ENCODE results near the gene GPX5. TPM values are rescaled to one million over a fixed set of nuclear protein-coding genes. Genes with fewer than 3 reads are reported as not detected.

Gene GPX5
- total RNA-seq, 4 donors from 2014 or later: not detected

DNA sequence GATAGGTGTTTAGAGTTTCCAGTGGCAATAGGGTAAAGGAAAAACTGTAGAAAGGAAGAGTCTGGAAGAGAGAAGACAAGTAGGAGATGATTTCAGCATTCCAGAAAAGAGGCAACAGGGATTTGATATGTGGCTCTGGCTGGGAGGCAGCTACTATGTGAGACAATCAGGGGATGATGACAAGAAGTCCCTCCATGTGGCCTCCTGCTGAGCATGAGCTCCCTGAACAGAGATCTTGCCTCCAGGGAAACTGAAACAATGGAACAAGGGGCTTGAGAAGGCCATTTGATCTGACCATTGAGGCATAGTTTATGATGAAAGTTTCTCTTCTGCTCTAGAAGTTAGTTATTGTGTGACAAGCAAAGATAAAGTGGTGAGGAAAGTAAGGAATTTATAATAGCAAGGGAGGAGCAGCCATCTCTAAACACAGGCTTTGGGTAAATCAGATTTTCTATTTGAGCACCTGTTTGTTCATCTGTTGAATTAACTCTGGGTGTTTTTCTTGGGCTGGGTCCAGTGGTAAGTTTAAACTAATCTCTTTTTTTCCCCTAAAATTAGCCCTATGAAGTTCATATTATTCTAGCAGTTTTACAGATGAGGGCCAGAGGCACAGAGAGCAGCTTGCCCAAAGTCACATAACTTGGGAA, 3.0 kb upstream of the GPX5 start:
- TF ChIP-seq POLR2A (IDR thresholded peaks at IDR 0.05): no peak
- TF ChIP-seq CTCF (IDR thresholded peaks at IDR 0.05 in 4 of 5, conservative IDR thresholded peaks at IDR 0.05 in 1 of 5): no peak
- H3K9me3 ChIP-seq: no peaks in the 10 kb centered on the region
- no peaks in the 10 kb centered on the region for H3K4me1 ChIP-seq
- H3K27ac ChIP-seq: no peak overlapping the region
- no peak overlapping the region for H3K4me3 ChIP-seq
- H3K36me3 ChIP-seq: no peaks in the 10 kb centered on the region
- DNase-seq (no peak), ATAC-seq (no peak)
- no peaks in the 10 kb centered on the region for H3K27me3 ChIP-seq
- in situ Hi-C loops (cut with MboI; ENCODE audit: low sequenced_read_pairs in 4 of 4) (no loop called here), intact Hi-C loops (cut with DNase I; ENCODE audit: low total_unique reads) (no loop called here)

DNA sequence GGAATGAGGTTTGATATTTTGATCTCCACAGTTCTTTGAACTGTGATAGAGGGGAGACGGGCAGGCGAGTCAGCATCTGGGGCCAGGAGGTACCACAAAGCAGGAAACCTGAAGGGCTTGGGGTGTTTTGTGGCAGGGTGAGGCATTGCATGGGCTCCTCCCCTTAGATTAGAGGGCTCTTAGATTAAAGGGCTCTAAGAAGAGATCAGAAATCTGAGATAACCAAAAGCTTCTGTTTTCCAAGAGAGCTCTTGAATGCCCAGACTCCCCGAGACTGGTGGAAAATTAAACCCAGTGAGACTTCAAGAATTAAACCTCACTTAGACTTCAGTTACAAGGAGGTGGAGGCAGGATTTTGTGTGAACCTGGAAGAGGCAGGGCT, 2.4 kb upstream of the GPX5 start:
- no peak for ATAC-seq
- TF ChIP-seq POLR2A (IDR thresholded peaks at IDR 0.05) (no peak), CTCF (IDR thresholded peaks at IDR 0.05 in 4 of 5, conservative IDR thresholded peaks at IDR 0.05 in 1 of 5) (no peak)
- H3K4me1 ChIP-seq: no peaks in the 10 kb centered on the region
- no peaks in the 10 kb centered on the region for H3K9me3 ChIP-seq
- no peak for DNase-seq
- no peaks in the 10 kb centered on the region for H3K36me3 ChIP-seq
- no peaks in the 10 kb centered on the region for H3K27me3 ChIP-seq
- in situ Hi-C loops (cut with MboI; ENCODE audit: low sequenced_read_pairs in 4 of 4): no loop called here
- no peak overlapping the region for H3K27ac ChIP-seq
- intact Hi-C loops (cut with DNase I; ENCODE audit: low total_unique reads): no loop called here
- H3K4me3 ChIP-seq: no peak overlapping the region

DNA sequence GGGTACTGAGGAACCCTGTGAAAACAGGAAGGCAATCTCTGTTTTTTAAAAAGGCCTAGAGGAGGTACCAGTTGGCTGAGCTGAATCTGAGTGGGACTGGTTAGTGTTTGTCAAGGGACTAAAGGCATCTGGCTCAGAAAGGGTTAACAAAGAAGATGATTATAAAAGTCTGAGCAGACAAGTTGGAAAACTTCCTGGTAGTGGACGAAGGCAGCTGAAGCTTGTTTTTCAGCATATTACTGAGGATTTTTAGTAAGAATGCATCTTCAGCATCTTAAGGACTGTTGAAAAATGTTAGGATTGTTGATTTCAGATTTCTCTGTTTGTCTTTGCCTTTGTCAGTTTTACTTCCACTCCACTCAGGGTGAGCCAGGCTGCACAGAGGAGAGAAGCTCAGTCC, 5.1 kb downstream of the GPX5 start:
- DNase-seq (no peak), ATAC-seq (no peak)
- Histone ChIP-seq H3K27me3 (no peaks in the 10 kb centered on the region), H3K9me3 (no peaks in the 10 kb centered on the region), H3K4me3 (no peak overlapping the region), H3K27ac (no peak overlapping the region), H3K4me1 (no peaks in the 10 kb centered on the region), H3K36me3 (no peaks in the 10 kb centered on the region)
- intact Hi-C loops (cut with DNase I; ENCODE audit: low total_unique reads): no loop called here
- in situ Hi-C loops (cut with MboI; ENCODE audit: low sequenced_read_pairs in 4 of 4): no loop called here
- TF ChIP-seq CTCF (IDR thresholded peaks at IDR 0.05 in 4 of 5, conservative IDR thresholded peaks at IDR 0.05 in 1 of 5): no peak
- TF ChIP-seq POLR2A (IDR thresholded peaks at IDR 0.05): no peak

DNA sequence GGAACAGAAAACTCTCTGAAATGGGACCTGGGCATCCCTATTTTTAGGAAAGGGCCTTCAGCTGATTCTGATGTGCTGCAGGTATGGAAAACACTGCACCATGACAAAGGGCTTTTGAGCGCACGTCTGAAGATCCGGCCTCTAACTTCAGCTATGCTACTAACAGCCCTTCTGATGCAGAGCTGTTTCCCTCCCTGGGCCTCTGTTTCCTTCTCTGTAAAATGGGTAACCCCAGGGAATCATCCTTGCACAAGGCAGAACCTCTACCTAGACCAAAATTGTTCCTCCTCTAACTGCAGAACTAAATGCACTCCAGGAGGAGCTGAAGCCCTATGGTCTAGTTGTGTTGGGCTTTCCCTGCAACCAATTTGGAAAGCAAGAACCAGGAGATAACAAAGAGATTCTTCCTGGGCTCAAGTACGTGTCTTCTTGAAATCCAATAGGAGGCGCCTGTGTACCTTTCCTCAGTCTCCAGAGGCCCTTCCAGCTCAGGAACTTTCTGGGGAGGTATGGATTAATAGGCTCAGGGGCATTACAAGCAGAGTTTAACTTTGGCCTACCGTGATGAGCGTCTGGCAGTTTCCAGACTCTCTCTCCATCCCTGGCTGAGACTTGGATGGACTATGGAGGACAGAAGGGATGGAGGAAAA, 5.9 kb downstream of the GPX5 start:
- intact Hi-C loops (cut with DNase I; ENCODE audit: low total_unique reads): no loop called here
- H3K27me3 ChIP-seq: no peaks in the 10 kb centered on the region

More for the DNA sequence above, 5.9 kb downstream of the GPX5 start:
- no peak overlapping the region for H3K4me3 ChIP-seq
- TF ChIP-seq POLR2A (IDR thresholded peaks at IDR 0.05) (no peak), CTCF (IDR thresholded peaks at IDR 0.05 in 4 of 5, conservative IDR thresholded peaks at IDR 0.05 in 1 of 5) (no peak)
- no peak for ATAC-seq
- DNase-seq: no peak
- no peak overlapping the region for H3K27ac ChIP-seq
- H3K36me3 ChIP-seq: no peaks in the 10 kb centered on the region
- no peaks in the 10 kb centered on the region for H3K9me3 ChIP-seq
- no peaks in the 10 kb centered on the region for H3K4me1 ChIP-seq
- in situ Hi-C loops (cut with MboI; ENCODE audit: low sequenced_read_pairs in 4 of 4): no loop called here
